ENCODE measurements around the gene TYRP1.

TYRP1 gene

GRCh38 chr9:12732971-12733370 lies 39.8 kb downstream of the TYRP1 start:
- no peaks in the 10 kb centered on the region for H3K36me3 ChIP-seq (ENCODE audit: insufficient read depth, low read length)
- H3K9me3 ChIP-seq (ENCODE audit: control insufficient read depth, insufficient read depth, low read length) = no peaks in the 10 kb centered on the region; the same call in 1 of the 2 replicates
- no peaks in the 10 kb centered on the region for H3K4me1 ChIP-seq (ENCODE audit: insufficient read depth, low read length)
- H3K9ac ChIP-seq (ENCODE audit: low read depth, low read length) = no peak overlapping the region

GRCh38 chr9:12735665-12736064 lies 42.5 kb downstream of the TYRP1 start:
- no peaks in the 10 kb centered on the region for H3K36me3 ChIP-seq (ENCODE audit: insufficient read depth, low read length)
- peaks cover 5% of the 10 kb centered on the region; the same call in 1 of the 2 replicates for H3K4me1 ChIP-seq (ENCODE audit: insufficient read depth, low read length)
- H3K9me3 ChIP-seq (ENCODE audit: control insufficient read depth, insufficient read depth, low read length) = no peaks in the 10 kb centered on the region; the same call in 1 of the 2 replicates
- no peak overlapping the region for H3K9ac ChIP-seq (ENCODE audit: low read depth, low read length)

- peaks cover 5% of the 10 kb centered on the region; the same call in 1 of the 2 replicates for H3K4me1 ChIP-seq (ENCODE audit: insufficient read depth, low read length)
- H3K9ac ChIP-seq (ENCODE audit: low read depth, low read length) = no peak overlapping the region
- no peaks in the 10 kb centered on the region for H3K36me3 ChIP-seq (ENCODE audit: insufficient read depth, low read length)
- H3K9me3 ChIP-seq (ENCODE audit: control insufficient read depth, insufficient read depth, low read length) = no peaks in the 10 kb centered on the region; the same call in 1 of the 2 replicates
Observed at GRCh38 chr9:12737871-12738270, 44.7 kb downstream of the TYRP1 start.

GRCh38 chr9:12739014-12739652 lies 45.9 kb downstream of the TYRP1 start:
- no peak overlapping the region for H3K9ac ChIP-seq (ENCODE audit: low read depth, low read length)
- H3K36me3 ChIP-seq (ENCODE audit: insufficient read depth, low read length) = no peaks in the 10 kb centered on the region
- H3K4me1 ChIP-seq (ENCODE audit: insufficient read depth, low read length) = peaks cover 5% of the 10 kb centered on the region; the same call in 1 of the 2 replicates
- no peaks in the 10 kb centered on the region; the same call in 1 of the 2 replicates for H3K9me3 ChIP-seq (ENCODE audit: control insufficient read depth, insufficient read depth, low read length)

GRCh38 chr9:12740845-12741244 lies 47.7 kb downstream of the TYRP1 start:
- Histone ChIP-seq H3K36me3 (ENCODE audit: insufficient read depth, low read length) (no peaks in the 10 kb centered on the region), H3K4me1 (ENCODE audit: insufficient read depth, low read length) (peaks cover 5% of the 10 kb centered on the region; the same call in 1 of the 2 replicates), H3K9ac (ENCODE audit: low read depth, low read length) (no peak overlapping the region), H3K9me3 (ENCODE audit: control insufficient read depth, insufficient read depth, low read length) (no peaks in the 10 kb centered on the region)

- Histone ChIP-seq H3K36me3 (ENCODE audit: insufficient read depth, low read length) (no peaks in the 10 kb centered on the region), H3K4me1 (ENCODE audit: insufficient read depth, low read length) (no peaks in the 10 kb centered on the region), H3K9ac (ENCODE audit: low read depth, low read length) (no peak overlapping the region), H3K9me3 (ENCODE audit: control insufficient read depth, insufficient read depth, low read length) (no peaks in the 10 kb centered on the region)
Observed at GRCh38 chr9:12748016-12748415, 54.8 kb downstream of the TYRP1 start.

GRCh38 chr9:12748954-12749353 lies 55.8 kb downstream of the TYRP1 start:
- Histone ChIP-seq H3K36me3 (ENCODE audit: insufficient read depth, low read length) (no peaks in the 10 kb centered on the region), H3K4me1 (ENCODE audit: insufficient read depth, low read length) (no peaks in the 10 kb centered on the region), H3K9me3 (ENCODE audit: control insufficient read depth, insufficient read depth, low read length) (no peaks in the 10 kb centered on the region), H3K9ac (ENCODE audit: low read depth, low read length) (no peak overlapping the region)

- no peaks in the 10 kb centered on the region for H3K9me3 ChIP-seq (ENCODE audit: control insufficient read depth, insufficient read depth, low read length)
- no peaks in the 10 kb centered on the region for H3K4me1 ChIP-seq (ENCODE audit: insufficient read depth, low read length)
- no peak overlapping the region for H3K9ac ChIP-seq (ENCODE audit: low read depth, low read length)
- H3K36me3 ChIP-seq (ENCODE audit: insufficient read depth, low read length) = no peaks in the 10 kb centered on the region
Observed at GRCh38 chr9:12753931-12754330, 60.7 kb downstream of the TYRP1 start.

GRCh38 chr9:12759761-12760160 lies 66.6 kb downstream of the TYRP1 start:
- peaks cover 2% of the 10 kb centered on the region for H3K4me1 ChIP-seq (ENCODE audit: insufficient read depth, low read length)
- no peaks in the 10 kb centered on the region for H3K9me3 ChIP-seq (ENCODE audit: control insufficient read depth, insufficient read depth, low read length)
- H3K9ac ChIP-seq (ENCODE audit: low read depth, low read length) = no peak overlapping the region
- no peaks in the 10 kb centered on the region for H3K36me3 ChIP-seq (ENCODE audit: insufficient read depth, low read length)

Measured in ES-I3 (cell line).